NCI-H524 (cell line): ENCODE measurements around the gene MEF2D.

Experiments
- DNase-seq, 2 experiments: peaks; one replicate each; lab custom pipeline; 2025; lab: John Stamatoyannopoulos, UW

MEF2D gene

GRCh38 chr1:156470473-156470872 lies 30.1 kb downstream of the MEF2D start:
- no peak for DNase-seq

- DNase-seq = no peak
Measured at GRCh38 chr1:156468693-156469345, 31.8 kb downstream of the MEF2D start.

GRCh38 chr1:156467906-156468305 lies 32.7 kb downstream of the MEF2D start:
- no peak for DNase-seq

- no peak for DNase-seq
Measured at GRCh38 chr1:156467385-156467784, 33.2 kb downstream of the MEF2D start.

GRCh38 chr1:156465747-156466365 lies 34.7 kb downstream of the MEF2D start:
- DNase-seq = peak in 1 of 2 experiments; percentile 34

GRCh38 chr1:156464825-156465452 lies 35.6 kb downstream of the MEF2D start:
- no peak for DNase-seq

GRCh38 chr1:156464335-156464734 lies 36.2 kb downstream of the MEF2D start:
- DNase-seq = no peak

GRCh38 chr1:156463874-156464273 lies 36.7 kb downstream of the MEF2D start:
- DNase-seq = no peak

GRCh38 chr1:156462954-156463795 lies 37.4 kb downstream of the MEF2D start:
- DNase-seq = no peak

GRCh38 chr1:156461781-156462647 lies 38.6 kb downstream of the MEF2D start:
- no peak for DNase-seq

GRCh38 chr1:156461109-156461508 lies 39.5 kb downstream of the MEF2D start:
- no peak for DNase-seq

GRCh38 chr1:156460525-156460924 lies 40.0 kb downstream of the MEF2D start:
- DNase-seq = no peak

- DNase-seq = no peak
Measured at GRCh38 chr1:156458181-156458503, 42.4 kb downstream of the MEF2D start.

- DNase-seq = peak; percentile 96 to 99
Measured at GRCh38 chr1:156456625-156457465, 43.7 kb downstream of the MEF2D start.

GRCh38 chr1:156455362-156455761 lies 45.2 kb downstream of the MEF2D start:
- DNase-seq = no peak

- DNase-seq = no peak
Measured at GRCh38 chr1:156452907-156453306, 47.7 kb downstream of the MEF2D start.

- DNase-seq = no peak
Measured at GRCh38 chr1:156451505-156452160, 48.9 kb downstream of the MEF2D start.

- DNase-seq = no peak
Measured at GRCh38 chr1:156448134-156448967, 52.2 kb downstream of the MEF2D start.

- peak; percentile 76 to 80 for DNase-seq
Measured at GRCh38 chr1:156445789-156446263, 54.7 kb downstream of the MEF2D start.
